Activated CD8-positive, alpha-beta memory T cell treated with anti-CD3 and anti-CD28 coated beads for 1 hour (primary cell): ENCODE measurements around the gene TTC31.
"Not testable (repeated sequence)": the region's sequence is repeated elsewhere in the genome, so short reads cannot be mapped to it uniquely, and the experiment has no call there.

Source experiments
- DNase-seq, 2 donors: peaks; one replicate each; pipeline ENCODE4 v3.0.0-alpha.2; 2020; ENCODE audit warnings: low read depth in 1 of 2; ENCODE audit errors: extremely low read depth in 1 of 2

Gene TTC31

GRCh38 chr2:74483675-74484164 lies 839 bp downstream of the TTC31 start:
- not testable (repeated sequence) for DNase-seq

GRCh38 chr2:74486141-74486540 lies 3.3 kb downstream of the TTC31 start:
- DNase-seq: no peak

- no peak for DNase-seq
These were observed 6.0 kb downstream of the TTC31 start for GRCh38 chr2:74488643-74489481.

GRCh38 chr2:74489906-74490305 lies 7.0 kb downstream of the TTC31 start:
- no peak for DNase-seq

GRCh38 chr2:74491648-74492544 lies 9.0 kb downstream of the TTC31 start:
- DNase-seq: no peak

- DNase-seq: no peak
These were observed 10.7 kb downstream of the TTC31 start for GRCh38 chr2:74493546-74493945.

GRCh38 chr2:74495440-74495839 lies 12.6 kb downstream of the TTC31 start:
- no peak for DNase-seq

GRCh38 chr2:74496997-74497776 lies 14.3 kb downstream of the TTC31 start:
- no peak for DNase-seq

GRCh38 chr2:74497777-74498499 lies 15.1 kb downstream of the TTC31 start:
- DNase-seq: no peak

GRCh38 chr2:74498500-74499266 lies 15.8 kb downstream of the TTC31 start:
- no peak for DNase-seq

GRCh38 chr2:74499267-74499939 lies 16.5 kb downstream of the TTC31 start, which contains the start of gene LBX2:
LBX2 (minus strand) TSS chr2:74499603; CDS start chr2:74499537, 66 bp downstream.
- no peak for DNase-seq

GRCh38 chr2:74499940-74500577 lies 17.2 kb downstream of the TTC31 start:
- no peak for DNase-seq

- no peak for DNase-seq
These were observed 17.7 kb downstream of the TTC31 start for GRCh38 chr2:74500578-74500946.

GRCh38 chr2:74501335-74502071 lies 18.6 kb downstream of the TTC31 start:
- no peak for DNase-seq

GRCh38 chr2:74502147-74502719 lies 19.4 kb downstream of the TTC31 start:
- no peak for DNase-seq

GRCh38 chr2:74502720-74503505 lies 20.0 kb downstream of the TTC31 start:
- DNase-seq: no peak
